GM18519 (cell line): ENCODE measurements around the gene SLC38A4.

Experiments
- ATAC-seq: cut with Tn5 transposase; IDR thresholded peaks from one replicate; pipeline ENCODE4 v1.9.1; 2021; ENCODE audit warnings: mild to moderate bottlenecking, moderate library complexity; ENCODE audit not compliant: unreplicated experiment, low FRiP score

Gene SLC38A4

DNA sequence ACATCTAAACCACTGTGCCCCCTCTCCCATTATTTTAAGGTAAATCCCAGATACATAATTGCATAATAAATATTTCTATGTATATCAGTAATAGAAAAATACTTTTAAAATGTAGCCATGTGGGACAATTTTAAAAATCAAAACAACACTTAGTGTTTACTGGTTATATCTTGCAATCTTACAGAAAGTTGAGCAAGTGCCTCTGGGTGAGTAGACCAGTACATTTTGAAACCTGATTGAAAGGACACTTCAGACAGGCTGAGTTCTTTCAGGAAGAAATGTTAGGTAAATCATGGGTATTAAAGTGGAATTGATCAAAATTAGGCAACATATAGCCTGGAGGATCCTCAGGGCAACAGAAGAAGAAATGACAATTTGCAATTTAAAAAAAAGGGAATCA, 7.2 kb downstream of the SLC38A4 start:
- no peak for ATAC-seq

DNA sequence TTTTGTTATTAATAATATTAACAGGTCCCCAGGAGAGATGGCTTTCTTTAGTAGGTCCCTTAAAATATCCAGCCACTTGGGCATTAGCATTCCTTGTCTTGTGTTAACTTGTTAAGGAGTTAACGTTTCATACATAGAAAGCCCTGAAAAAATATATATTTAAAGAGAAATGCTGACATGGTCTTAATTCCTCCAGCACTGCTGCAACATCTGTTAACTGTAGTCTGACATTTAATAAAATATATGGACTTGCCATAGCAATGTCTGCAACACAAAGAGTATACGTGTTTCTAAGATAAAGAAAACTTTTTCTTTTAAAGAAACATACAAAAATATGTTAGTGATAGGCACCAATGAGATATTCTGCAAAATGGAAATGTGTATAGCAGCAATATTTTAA, 10.0 kb downstream of the SLC38A4 start:
- ATAC-seq = no peak

DNA sequence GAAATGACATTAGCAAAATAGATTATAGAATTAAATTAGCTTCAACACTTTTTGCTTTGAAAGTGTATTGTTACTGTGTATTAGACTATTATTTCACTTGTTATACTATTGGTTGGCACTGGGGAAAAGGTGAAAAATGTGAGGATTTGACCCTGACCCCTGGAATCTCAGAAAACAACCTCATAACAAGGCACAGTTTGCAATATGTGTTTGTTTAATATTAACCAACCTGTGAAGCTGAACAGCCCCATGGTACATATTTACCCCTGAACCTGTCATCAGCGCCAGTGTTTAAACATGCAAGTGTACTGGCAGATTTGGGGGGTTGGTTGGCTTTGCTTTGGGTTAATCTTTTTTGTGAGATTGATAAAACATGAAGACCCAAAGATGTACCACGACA, 11.7 kb downstream of the SLC38A4 start:
- ATAC-seq = no peak

DNA sequence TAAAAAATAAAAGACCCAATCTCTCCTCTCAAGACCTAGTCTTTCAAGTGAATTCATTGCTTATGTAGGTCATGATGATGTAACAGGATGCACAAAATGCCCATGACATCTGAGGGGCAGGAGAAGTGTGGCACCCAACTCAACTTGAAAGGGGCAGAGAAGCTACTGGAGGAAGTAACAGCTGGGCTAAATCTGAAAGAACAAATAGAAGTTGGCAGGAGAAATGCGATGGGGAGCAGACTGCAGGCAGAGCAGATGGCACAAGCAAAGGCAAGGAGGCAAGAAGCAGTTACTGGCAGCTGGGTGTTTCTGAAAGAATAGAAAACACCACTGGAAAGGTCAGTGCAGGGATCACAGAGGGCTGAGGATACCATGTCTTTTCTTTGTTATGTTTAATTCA, 14.6 kb downstream of the SLC38A4 start:
- ATAC-seq = no peak

DNA sequence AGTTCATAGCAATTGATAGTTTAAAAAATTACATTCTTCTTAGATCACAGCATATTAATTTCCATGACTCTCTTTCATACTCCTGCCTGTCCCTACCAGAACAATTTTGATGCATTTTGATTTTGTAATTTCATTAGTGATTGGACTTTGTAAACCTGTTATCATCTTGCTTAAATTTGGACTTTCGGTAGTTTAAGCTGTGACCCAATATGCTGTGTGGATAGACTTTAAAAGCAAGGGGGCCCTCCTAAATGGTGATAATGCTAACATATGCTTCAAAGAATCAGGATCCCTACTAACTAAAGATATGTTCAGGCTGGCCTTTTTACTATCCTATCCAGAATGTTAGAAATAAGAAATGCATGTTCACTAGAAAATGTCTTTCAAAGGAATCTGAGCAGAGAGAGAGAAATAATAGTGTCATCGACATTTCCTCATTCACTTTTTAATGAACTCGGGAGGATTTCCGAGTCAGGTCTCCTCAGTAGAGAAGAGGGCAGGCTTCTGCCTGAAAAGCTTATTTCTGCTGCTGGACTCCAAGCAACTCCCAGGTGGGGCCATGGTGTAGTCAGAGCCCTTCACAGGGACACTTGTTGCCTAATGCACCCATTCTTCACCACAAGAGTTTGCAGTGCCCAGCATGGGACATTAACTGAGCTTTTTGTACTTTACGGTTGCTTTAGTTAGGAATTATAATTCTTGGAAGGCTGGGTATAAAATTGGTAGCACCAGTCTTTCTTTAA, 16.7 kb downstream of the SLC38A4 start:
- no peak for ATAC-seq

DNA sequence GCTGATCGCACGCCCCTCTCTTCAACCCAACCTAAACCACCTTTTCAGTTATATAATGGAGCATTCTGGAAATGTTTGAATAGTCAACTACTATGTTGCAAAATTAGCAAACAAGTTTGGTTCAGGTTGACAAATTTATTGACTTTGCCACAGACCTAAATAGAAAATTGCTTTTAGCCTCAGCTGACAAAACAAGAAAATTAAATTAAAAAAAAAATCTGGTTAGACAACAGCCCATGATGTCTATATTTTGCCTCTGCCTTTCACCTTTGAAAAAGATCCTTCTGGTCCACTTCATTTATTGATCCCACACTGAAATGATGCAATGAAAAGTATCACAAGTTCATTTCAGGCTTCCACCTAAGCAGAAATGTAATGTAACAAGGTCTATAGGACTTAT, 17.5 kb downstream of the SLC38A4 start:
- no peak for ATAC-seq

DNA sequence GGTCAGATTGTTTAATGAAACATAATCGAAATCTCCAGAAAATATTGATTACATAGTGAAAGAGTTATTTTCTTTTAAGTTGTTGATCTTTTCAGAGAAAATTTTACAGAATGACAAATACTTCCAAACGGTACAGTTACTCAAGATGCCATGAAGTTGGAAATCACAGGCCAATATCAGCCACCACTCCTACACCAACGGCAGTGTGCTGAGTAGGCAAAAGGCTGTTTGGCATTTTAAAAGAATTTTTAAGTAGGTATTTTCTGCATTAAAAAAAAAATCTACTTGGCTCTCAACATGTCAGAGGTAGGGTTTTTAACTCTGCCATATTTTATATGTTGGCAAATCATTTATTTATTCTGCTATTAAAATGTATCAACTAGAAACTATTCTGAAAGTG, 21.7 kb downstream of the SLC38A4 start:
- ATAC-seq = no peak

DNA sequence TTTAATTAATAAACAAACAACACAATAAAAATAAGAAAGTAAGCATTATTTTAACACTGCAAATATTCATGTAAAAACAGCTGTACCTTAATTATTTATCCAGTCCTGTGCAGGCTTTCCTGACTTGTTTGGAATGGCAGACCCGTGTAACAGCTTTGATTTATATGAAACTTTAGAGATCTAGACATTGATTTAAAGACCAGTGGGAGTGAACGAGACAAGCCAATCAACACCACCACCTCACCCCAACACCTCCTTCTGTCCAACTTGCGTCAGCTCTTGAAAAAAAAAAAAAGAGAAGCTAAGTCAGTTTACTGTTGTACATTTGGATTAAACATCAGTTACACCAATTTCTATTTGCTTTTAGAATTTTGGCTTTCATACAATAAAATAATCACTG, 22.3 kb downstream of the SLC38A4 start:
- ATAC-seq = no peak

DNA sequence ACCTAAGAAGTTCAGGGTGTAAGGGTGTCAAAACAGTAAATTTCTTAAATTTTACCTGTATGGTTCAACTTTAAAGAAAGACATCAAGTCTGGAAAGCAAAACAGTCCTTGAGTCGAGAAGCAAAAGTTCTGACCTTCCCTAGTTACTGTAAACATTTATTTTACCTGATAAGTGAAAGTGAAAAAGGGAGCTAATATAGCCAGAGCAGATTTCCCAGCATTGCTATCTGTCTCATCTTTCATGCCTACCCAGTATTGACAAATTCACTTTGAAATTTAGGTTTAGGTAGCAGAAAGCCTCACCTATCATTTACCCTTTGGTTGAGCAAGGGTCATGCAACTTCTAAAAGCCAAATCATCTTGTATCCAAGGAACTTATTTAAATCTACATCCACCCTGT, 24.5 kb downstream of the SLC38A4 start:
- ATAC-seq = no peak

DNA sequence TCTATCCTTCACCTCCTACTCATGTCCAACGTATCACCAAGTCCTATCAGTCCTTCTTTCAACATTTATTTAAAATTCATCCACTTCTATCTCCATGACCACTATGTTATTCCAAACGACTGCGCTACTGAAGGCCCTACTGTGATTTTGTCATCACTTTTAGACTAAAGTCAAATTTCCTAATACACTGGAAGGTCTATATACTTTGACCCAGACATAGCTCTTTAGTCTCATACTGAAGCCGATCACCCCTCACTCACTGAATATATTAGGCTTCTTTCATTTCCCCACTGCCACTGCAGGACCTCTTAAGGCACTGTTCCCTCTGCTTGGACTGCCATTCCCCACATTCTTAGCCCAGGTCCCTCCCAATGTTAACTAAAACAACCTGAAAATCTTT, 25.6 kb downstream of the SLC38A4 start:
- ATAC-seq = no peak

DNA sequence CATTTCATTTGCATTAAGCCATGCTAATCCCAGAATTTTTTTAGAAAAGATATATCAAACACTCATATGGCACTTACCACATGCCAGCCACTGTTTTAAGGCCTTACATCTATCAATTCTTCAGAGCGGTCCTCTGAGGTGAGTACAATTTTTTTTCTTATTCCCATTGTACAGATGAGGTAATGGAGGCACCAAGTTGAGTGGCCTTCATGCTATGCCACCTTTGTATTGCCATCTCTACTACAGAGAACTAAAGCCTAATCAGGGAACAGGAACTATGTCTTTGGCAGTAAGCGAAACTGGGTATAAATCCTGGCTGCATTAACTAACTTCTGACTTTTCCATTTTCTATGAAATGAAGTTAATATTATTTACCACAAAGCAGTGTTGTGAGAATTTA, 27.1 kb downstream of the SLC38A4 start:
- no peak for ATAC-seq

DNA sequence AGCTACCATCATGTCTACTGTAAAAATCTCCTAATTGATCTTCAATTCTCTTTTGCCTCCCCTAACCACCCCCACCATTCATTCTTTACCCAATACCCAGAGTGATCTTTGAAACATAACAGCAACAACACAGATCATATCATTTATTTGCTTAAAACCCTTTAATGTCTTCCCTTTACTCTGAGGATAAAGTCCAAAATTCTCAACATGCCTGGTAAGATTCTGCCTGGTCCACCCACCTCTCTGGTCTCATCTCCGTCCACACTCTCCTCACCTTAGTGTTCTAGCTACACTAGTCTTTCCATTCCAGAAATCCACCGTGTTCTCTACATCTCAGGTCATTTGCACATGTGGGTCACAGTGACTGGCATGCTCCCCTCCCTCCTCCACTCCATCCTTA, 27.7 kb downstream of the SLC38A4 start:
- ATAC-seq = no peak

DNA sequence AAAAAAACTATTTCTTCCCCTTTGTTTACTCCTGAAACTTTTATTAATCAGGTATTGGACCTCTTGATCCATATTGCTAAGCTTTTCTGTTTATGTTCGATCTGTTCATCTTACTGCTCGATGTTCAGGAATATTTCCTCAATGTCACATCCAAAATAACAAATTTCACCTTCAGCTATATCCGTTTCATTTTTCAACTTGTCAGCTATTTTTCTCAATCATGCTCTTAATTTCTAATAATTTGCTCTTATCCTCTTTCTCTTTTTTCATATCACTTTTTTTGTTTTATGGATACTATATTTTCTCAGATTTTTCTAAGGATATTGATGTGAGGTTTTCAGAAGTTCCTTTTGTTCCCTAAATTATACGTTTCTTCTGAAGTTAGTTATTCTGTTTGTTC, 29.8 kb downstream of the SLC38A4 start:
- no peak for ATAC-seq

DNA sequence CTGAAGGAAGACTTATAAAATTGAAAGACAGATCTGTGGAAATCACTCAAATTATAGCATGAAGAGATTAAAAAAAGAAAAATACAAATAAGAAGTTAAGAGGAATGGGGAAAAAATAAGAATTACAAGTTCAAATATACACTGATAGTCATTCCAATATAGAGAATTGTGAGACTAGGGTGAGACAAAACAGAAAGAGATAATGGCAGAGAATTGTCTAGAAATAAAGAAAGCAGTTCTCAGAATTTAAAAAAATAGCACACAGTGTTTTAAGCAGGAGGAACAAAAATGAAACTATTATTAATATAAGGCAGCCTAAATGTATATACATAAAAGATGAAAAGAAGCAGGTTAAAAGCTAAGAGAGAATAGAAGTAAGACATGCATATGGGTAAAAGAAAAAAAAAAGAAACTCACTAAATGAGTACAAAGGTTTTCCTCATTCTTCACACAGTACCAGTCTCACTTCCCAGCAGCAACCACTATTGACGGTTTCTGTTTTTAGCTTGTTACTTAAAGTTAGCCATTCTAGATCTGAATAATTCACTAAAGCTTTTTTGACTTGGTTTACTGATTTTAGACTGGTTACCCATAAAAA, 31.1 kb downstream of the SLC38A4 start:
- peak; percentile 63 for ATAC-seq

DNA sequence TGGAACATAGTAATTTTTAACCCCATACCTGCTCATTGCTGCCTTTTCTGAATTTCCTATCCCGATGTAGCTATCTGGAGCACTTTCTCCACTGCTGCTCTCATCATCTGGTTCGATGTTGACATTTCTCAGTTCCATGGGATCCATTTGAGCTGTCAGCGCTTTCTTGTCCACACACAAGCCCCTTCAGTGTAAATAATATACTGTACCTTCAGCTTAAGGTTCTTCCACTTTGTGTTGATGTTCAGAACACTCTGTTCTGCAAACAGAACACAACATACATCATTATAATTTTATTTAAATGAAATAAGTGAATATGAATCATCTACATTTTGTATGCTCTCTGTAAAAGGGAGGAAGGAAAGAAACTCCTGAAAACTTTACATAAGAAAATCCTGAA, 32.9 kb downstream of the SLC38A4 start:
- no peak for ATAC-seq

DNA sequence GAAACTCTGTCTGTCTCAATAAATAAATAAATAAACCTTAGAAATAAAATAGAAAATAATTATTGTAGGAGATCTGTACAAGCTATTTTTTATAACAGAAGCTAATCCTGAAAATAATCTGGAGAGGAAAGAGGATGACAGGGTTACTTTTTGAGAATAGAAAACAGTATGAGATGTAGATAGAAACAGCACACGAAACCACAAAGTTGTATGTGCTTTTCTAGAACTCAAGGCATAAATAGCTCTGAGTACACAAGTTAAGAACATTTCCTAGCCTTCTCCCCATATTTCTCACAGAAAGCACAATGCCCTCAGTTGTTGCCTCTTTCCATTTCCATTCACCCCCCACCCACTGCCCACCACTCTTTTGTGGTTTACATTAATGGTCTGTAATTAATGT, 35.7 kb downstream of the SLC38A4 start:
- ATAC-seq = no peak

DNA sequence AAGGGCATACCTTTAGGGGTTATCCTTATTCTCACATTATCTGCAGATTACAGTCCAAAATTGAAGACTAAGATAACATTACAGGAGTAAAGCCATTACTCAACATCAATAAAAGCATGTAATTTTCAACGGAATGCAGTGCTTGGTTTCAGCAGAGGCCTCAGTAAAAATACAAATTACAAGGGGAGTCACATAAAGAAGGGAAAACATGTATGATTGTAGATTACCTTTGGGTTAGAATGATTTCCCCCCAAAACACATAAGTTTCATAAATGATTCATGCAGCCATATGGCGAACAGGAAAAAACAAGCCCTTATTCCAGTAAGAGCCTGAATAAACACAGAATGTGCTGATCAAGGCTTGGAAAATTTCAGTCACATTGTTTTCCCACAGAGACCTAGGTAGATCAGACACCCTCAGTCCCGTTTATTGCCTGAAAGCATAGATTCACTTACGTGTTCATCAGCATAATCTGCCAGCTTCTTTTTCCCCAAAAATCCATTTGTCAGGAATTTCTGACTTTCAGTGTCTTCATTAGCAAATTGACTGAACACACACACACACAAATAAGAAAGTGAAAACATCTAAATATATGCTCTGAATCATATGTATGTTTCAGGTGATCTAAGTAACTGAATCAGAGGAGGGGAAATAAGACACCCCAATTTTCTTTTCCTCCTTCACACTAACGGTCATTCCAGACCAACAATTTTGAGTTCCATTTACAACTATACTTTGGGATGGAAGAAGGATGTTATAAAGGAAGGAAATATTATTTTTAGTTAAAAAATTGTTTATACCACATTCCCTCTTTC, 37.5 kb downstream of the SLC38A4 start:
- no peak for ATAC-seq

DNA sequence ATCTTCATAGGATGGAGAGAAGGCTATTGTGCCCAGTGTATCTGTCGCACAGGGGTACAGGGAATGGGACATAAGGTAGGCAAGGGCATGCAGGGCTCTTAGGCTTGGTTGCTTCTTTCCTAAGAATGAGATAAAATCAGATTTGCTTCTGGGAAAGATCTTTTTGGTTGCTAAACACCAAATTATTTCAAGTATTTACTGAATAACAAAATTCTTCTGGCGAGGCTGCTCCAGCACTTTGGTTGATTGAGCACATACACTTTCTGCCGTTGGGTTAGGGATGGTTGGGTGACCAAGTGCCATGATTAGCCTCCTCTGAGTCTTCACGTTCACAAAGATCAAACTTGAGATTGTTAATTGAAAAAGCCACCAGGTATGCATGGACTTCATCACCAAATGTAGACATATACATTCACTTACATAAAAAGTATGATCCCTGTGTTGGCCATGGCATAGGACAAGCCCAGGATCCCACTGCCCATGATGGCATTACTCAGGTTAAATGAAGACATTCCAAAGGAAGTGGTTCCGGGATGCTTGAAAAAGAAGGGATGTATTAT, 38.2 kb downstream of the SLC38A4 start:
- no peak for ATAC-seq

DNA sequence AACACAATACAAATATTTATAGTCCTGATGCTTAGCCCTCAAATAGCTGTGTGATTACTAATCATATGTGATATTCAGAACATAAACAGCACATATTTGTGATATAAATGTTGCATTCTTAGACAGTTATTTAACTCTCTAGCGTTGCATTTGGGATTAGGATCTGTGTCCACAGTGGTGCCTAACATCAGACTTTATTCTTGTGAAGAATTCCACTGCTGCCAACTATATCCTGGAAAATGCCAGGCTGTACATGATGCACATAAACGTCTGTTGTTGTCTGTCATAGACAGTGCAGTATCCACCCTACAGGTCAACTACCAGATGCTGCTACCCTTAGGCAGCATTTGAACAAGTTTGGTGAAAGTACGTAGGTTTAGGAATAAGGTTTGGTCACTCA, 39.0 kb downstream of the SLC38A4 start:
- no peak for ATAC-seq

DNA sequence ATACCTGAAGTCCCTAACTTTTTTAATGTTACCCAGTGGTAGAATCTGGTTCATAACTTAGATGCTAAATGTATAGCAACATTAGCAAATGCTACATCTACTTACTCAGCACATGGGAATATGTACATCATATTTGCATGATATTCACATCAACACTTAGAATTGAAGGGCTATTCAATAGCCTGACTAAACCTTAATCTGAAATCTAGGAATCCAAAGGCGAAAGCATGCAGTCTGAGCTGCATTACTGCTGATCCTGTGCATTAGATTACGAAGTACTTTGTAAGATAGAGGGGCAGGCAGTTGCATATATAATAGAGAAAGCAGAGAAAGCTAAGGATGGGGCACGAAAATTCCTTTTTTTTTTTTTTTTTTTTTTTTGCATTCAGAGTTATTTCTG, 40.4 kb downstream of the SLC38A4 start:
- ATAC-seq = no peak

DNA sequence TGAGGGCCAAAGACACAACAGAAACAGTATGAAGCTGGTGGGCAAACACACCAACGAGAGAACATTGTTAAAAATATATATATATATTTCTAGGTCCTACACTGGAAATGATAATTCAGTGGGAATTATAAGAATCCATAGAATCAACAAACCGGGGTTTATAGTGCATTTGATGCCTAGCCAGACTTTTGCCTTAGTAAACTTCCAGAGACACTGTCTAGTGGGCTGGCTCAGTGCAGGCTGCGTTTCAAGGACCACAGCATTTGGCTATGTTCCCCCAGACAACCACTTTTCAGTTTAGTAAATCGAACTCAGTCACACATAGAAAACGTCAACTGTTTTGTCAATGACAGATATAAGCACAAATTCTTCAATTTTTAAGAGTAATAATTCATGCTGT, 41.9 kb downstream of the SLC38A4 start:
- no peak for ATAC-seq
